Measurements from ENCODE around the gene WNT16. TPM values are rescaled to one million over a fixed set of nuclear protein-coding genes. Genes with fewer than 3 reads are reported as not detected.

Gene WNT16
- total RNA-seq (ENCODE audit: low replicate concordance) = 0.03 TPM in 1 of 2 replicates, not detected in the other

- DNase-seq (ENCODE audit: low spot score) = peak; percentile 74
- Histone ChIP-seq H3K36me3 (no peaks in the 10 kb centered on the region), H4K20me1 (ENCODE audit: low read depth) (no peaks in the 10 kb centered on the region), H3K79me2 (ENCODE audit: low read depth) (no peaks in the 10 kb centered on the region), H3K4me2 (peak within 1 kb of the TSS; percentile 82), H2AFZ (replicated peaks) (peak within 1 kb of the TSS; percentile 2), H3F3A (ENCODE audit: low read depth) (peaks cover 18% of the 10 kb centered on the region), H3K9ac (no peak within 1 kb of the TSS), H3K27me3 (peaks cover 67% of the 10 kb centered on the region), H3K4me3 (peak within 1 kb of the TSS; percentile 50), H3K4me1 (peaks cover 5% of the 10 kb centered on the region), H3K9me3 (ENCODE audit: low read depth) (no peaks in the 10 kb centered on the region), H3K27ac (no peak within 1 kb of the TSS)
- TF ChIP-seq CTCF (IDR thresholded peaks at IDR 0.05) (no peak), EZH2phosphoT487 (IDR thresholded peaks at IDR 0.05) (no peak), EZH2 (IDR thresholded peaks at IDR 0.05) (no peak)
- H3K4me3 Mint-ChIP-seq = peak within 1 kb of the TSS; percentile 86
- H3K27me3 Mint-ChIP-seq (ENCODE audit: insufficient read depth, low read depth) = peaks cover 39% of the 10 kb centered on the region
- H3K9me3 Mint-ChIP-seq = peaks cover 11% of the 10 kb centered on the region
- H3K27ac Mint-ChIP-seq = no peak within 1 kb of the TSS
- H3K4me1 Mint-ChIP-seq = peaks cover 16% of the 10 kb centered on the region
- no peaks in the 10 kb centered on the region for H3K36me3 Mint-ChIP-seq
These were observed at the start of gene WNT16 for GRCh38 chr7:121328508-121329190. Gene WNT16 (plus strand): TSS chr7:121329000. CDS start chr7:121329293, 293 bp downstream.

- no peaks in the 10 kb centered on the region for H3K4me1 ChIP-seq
- no peak overlapping the region for H3K27ac Mint-ChIP-seq
- H3K27me3 Mint-ChIP-seq (ENCODE audit: insufficient read depth, low read depth) = no peaks in the 10 kb centered on the region
- no peaks in the 10 kb centered on the region for H3K36me3 ChIP-seq
- no peaks in the 10 kb centered on the region for H4K20me1 ChIP-seq (ENCODE audit: low read depth)
- H3K27me3 ChIP-seq = no peaks in the 10 kb centered on the region
- no peak for DNase-seq (ENCODE audit: low spot score)
- peaks cover under 1% of the 10 kb centered on the region for H3K36me3 Mint-ChIP-seq
- H2AFZ ChIP-seq (replicated peaks) = no peak overlapping the region
- no peaks in the 10 kb centered on the region for H3K79me2 ChIP-seq (ENCODE audit: low read depth)
- no peak overlapping the region for H3K27ac ChIP-seq
- no peak overlapping the region for H3K9ac ChIP-seq
- TF ChIP-seq CTCF (IDR thresholded peaks at IDR 0.05) = no peak
- no peak for TF ChIP-seq EZH2 (IDR thresholded peaks at IDR 0.05)
- TF ChIP-seq EZH2phosphoT487 (IDR thresholded peaks at IDR 0.05) = no peak
- no peak overlapping the region for H3K4me3 Mint-ChIP-seq
- H3K4me2 ChIP-seq = no peak overlapping the region
- H3K9me3 ChIP-seq (ENCODE audit: low read depth) = no peaks in the 10 kb centered on the region
- H3F3A ChIP-seq (ENCODE audit: low read depth) = no peaks in the 10 kb centered on the region
- no peak overlapping the region for H3K4me3 ChIP-seq
- H3K4me1 Mint-ChIP-seq = peaks cover 3% of the 10 kb centered on the region
- H3K9me3 Mint-ChIP-seq = peaks cover 3% of the 10 kb centered on the region
These were observed 49.7 kb upstream of the WNT16 start for GRCh38 chr7:121279060-121279620.

- no peak for TF ChIP-seq EZH2 (IDR thresholded peaks at IDR 0.05)
- H3K9me3 Mint-ChIP-seq = peaks cover 10% of the 10 kb centered on the region
- no peaks in the 10 kb centered on the region for H3K79me2 ChIP-seq (ENCODE audit: low read depth)
- no peak overlapping the region for H3K4me3 ChIP-seq
- H3K4me2 ChIP-seq = no peak overlapping the region
- H3K4me1 Mint-ChIP-seq = peaks cover 3% of the 10 kb centered on the region
- H4K20me1 ChIP-seq (ENCODE audit: low read depth) = no peaks in the 10 kb centered on the region
- no peak overlapping the region for H3K4me3 Mint-ChIP-seq
- no peak for DNase-seq (ENCODE audit: low spot score)
- H3K27ac ChIP-seq = no peak overlapping the region
- peaks cover 1% of the 10 kb centered on the region for H3K27me3 Mint-ChIP-seq (ENCODE audit: insufficient read depth, low read depth)
- H3K27me3 ChIP-seq = no peaks in the 10 kb centered on the region
- no peaks in the 10 kb centered on the region for H3K4me1 ChIP-seq
- no peak overlapping the region for H3K27ac Mint-ChIP-seq
- no peaks in the 10 kb centered on the region for H3K9me3 ChIP-seq (ENCODE audit: low read depth)
- no peak overlapping the region for H2AFZ ChIP-seq (replicated peaks)
- H3K9ac ChIP-seq = no peak overlapping the region
- peaks cover 2% of the 10 kb centered on the region for H3K36me3 Mint-ChIP-seq
- no peaks in the 10 kb centered on the region for H3F3A ChIP-seq (ENCODE audit: low read depth)
- H3K36me3 ChIP-seq = no peaks in the 10 kb centered on the region
These were observed 49.0 kb upstream of the WNT16 start for GRCh38 chr7:121279822-121280221.

GRCh38 chr7:121280656-121281055, 48.1 kb upstream of the WNT16 start:
- DNase-seq (ENCODE audit: low spot score) = no peak
- no peak overlapping the region for H3K4me3 ChIP-seq
- H3K36me3 ChIP-seq = no peaks in the 10 kb centered on the region
- Mint-ChIP-seq H3K4me3 (no peak overlapping the region), H3K4me1 (peaks cover 3% of the 10 kb centered on the region), H3K27me3 (ENCODE audit: insufficient read depth, low read depth) (peaks cover 2% of the 10 kb centered on the region), H3K36me3 (peaks cover 2% of the 10 kb centered on the region), H3K9me3 (peaks cover 17% of the 10 kb centered on the region), H3K27ac (no peak overlapping the region)
- no peaks in the 10 kb centered on the region for H3F3A ChIP-seq (ENCODE audit: low read depth)
- H3K27ac ChIP-seq = no peak overlapping the region
- H3K9me3 ChIP-seq (ENCODE audit: low read depth) = no peaks in the 10 kb centered on the region
- no peak overlapping the region for H3K9ac ChIP-seq
- no peaks in the 10 kb centered on the region for H3K4me1 ChIP-seq
- no peaks in the 10 kb centered on the region for H3K27me3 ChIP-seq
- H3K79me2 ChIP-seq (ENCODE audit: low read depth) = no peaks in the 10 kb centered on the region
- TF ChIP-seq EZH2phosphoT487 (IDR thresholded peaks at IDR 0.05) (no peak), EZH2 (IDR thresholded peaks at IDR 0.05) (no peak), CTCF (IDR thresholded peaks at IDR 0.05) (no peak)
- no peak overlapping the region for H2AFZ ChIP-seq (replicated peaks)
- no peak overlapping the region for H3K4me2 ChIP-seq
- H4K20me1 ChIP-seq (ENCODE audit: low read depth) = no peaks in the 10 kb centered on the region

Measured in neural progenitor cell (in vitro differentiated cells).